A549 (cell line): ENCODE results near the gene LOXL4.

Experiments
- CTCF ChIP-seq: fragments of >200 bp; sonication (Bioruptor Twin); formaldehyde crosslinking; IDR thresholded peaks from 3 replicates; pipeline ENCODE4 v1.5.1; 2016
- POLR2A ChIP-seq: IDR thresholded peaks from 2 replicates; pipeline ENCODE4 v1.6.1; 2012; ENCODE audit warnings: mild to moderate bottlenecking, low read length
- POLR2AphosphoS2 ChIP-seq: conservative IDR thresholded peaks from 2 replicates; pipeline ENCODE4 v1.6.1; 2012; ENCODE audit warnings: low read length, improper control_type of control experiment, inconsistent platforms

- TF ChIP-seq CTCF (no peak), POLR2A (no peak), POLR2AphosphoS2 (no peak)
Measured at GRCh38 chr10:98231417-98231816, 36.6 kb downstream of the LOXL4 start.
